HS-27A (cell line): ENCODE results near the gene VEZF1.

ENCODE experiments used
- DNase-seq: peaks from one replicate; pipeline ENCODE4 v3.0.0-alpha.2; 2012; ENCODE audit warnings: low read depth, missing footprints

The VEZF1 gene

GRCh38 chr17:57999010-57999495, 11.0 kb upstream of the VEZF1 start:
- no peak for DNase-seq

- no peak for DNase-seq
These were observed 9.2 kb upstream of the VEZF1 start for GRCh38 chr17:57997085-57997809.

GRCh38 chr17:57995076-57995956, 7.3 kb upstream of the VEZF1 start:
- no peak for DNase-seq

GRCh38 chr17:57994436-57994835, 6.4 kb upstream of the VEZF1 start:
- DNase-seq, result no peak

GRCh38 chr17:57993471-57994365, 5.7 kb upstream of the VEZF1 start:
- no peak for DNase-seq

- no peak for DNase-seq
These were observed 3.5 kb upstream of the VEZF1 start for GRCh38 chr17:57991537-57991936.

- DNase-seq, result no peak
These were observed 2.0 kb upstream of the VEZF1 start for GRCh38 chr17:57990037-57990436.

GRCh38 chr17:57988301-57989250, 522 bp upstream of the VEZF1 start:
- no peak for DNase-seq

- no peak for DNase-seq
These were observed 1.0 kb downstream of the VEZF1 start for GRCh38 chr17:57986841-57987580.

GRCh38 chr17:57985675-57985974, 2.4 kb downstream of the VEZF1 start:
- no peak for DNase-seq

GRCh38 chr17:57984936-57985674, 2.9 kb downstream of the VEZF1 start:
- no peak for DNase-seq

GRCh38 chr17:57984261-57984890, 3.7 kb downstream of the VEZF1 start:
- DNase-seq, result no peak

- no peak for DNase-seq
These were observed 4.6 kb downstream of the VEZF1 start for GRCh38 chr17:57983446-57983845.

- DNase-seq, result no peak
These were observed 5.4 kb downstream of the VEZF1 start for GRCh38 chr17:57982452-57983170.

GRCh38 chr17:57980522-57980921, 7.5 kb downstream of the VEZF1 start:
- no peak for DNase-seq

- no peak for DNase-seq
These were observed 9.0 kb downstream of the VEZF1 start for GRCh38 chr17:57979076-57979475.

GRCh38 chr17:57976594-57976993, 11.5 kb downstream of the VEZF1 start:
- no peak for DNase-seq

- no peak for DNase-seq
These were observed 13.0 kb downstream of the VEZF1 start for GRCh38 chr17:57975044-57975443.
